ENCODE data around the gene GRIA4. TPM values are rescaled to one million over a fixed set of nuclear protein-coding genes. Genes with fewer than 3 reads are reported as not detected.

Gene GRIA4
- total RNA-seq, 1 experiment from 2014 or later: not detected

DNA sequence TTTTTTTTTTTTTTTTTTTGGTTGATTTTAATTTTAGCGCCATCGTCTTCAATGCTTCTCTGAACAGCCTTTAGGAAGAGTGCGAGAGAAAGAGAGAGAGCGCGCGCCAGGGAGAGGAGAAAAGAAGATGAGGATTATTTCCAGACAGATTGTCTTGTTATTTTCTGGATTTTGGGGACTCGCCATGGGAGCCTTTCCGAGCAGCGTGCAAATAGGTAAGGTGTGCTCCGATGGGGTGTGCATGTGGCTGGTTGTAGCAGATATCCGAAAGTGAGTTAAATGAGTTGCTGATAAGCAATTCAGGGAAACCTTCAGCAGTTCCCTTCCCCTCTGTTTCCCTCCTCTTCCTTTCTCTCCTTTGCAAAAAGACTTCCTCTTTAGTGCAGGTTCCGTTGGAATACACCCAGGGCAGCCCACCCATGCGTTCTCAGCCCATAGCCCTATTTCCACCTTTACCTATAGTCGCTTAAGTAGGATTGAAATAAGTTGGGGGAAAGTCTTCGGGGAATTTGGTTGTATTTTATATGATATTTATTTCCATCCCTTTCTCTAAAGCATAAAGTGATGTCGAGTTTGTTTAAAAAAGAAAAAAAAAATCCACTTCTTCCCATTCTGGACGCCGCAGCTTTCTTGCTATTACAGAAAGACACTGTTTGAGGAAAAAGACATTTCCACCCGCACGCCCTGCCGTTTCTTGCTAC, 1.1 kb downstream of the GRIA4 start:
- Histone ChIP-seq H3K4me3 (no peak overlapping the region), H3K4me1 (replicated peaks; ENCODE audit: insufficient read depth) (no peaks in the 10 kb centered on the region), H2AFZ (peak overlapping the region; percentile 35; the same call in 1 of the 2 replicates), H4K20me1 (ENCODE audit: insufficient read depth) (no peaks in the 10 kb centered on the region), H3K9me3 (ENCODE audit: insufficient read depth, low read depth) (no peaks in the 10 kb centered on the region), H3K27me3 (ENCODE audit: insufficient read depth, low read depth) (no peaks in the 10 kb centered on the region), H3K4me2 (no peak overlapping the region), H3K79me2 (ENCODE audit: low read depth) (no peaks in the 10 kb centered on the region), H3K9me2 (ENCODE audit: insufficient read depth) (no peaks in the 10 kb centered on the region), H3K36me3 (ENCODE audit: low read depth) (no peaks in the 10 kb centered on the region), H3K27ac (no peak overlapping the region), H3F3A (ENCODE audit: insufficient read depth, low read depth) (no peaks in the 10 kb centered on the region)
- TF ChIP-seq, protein P1, sequence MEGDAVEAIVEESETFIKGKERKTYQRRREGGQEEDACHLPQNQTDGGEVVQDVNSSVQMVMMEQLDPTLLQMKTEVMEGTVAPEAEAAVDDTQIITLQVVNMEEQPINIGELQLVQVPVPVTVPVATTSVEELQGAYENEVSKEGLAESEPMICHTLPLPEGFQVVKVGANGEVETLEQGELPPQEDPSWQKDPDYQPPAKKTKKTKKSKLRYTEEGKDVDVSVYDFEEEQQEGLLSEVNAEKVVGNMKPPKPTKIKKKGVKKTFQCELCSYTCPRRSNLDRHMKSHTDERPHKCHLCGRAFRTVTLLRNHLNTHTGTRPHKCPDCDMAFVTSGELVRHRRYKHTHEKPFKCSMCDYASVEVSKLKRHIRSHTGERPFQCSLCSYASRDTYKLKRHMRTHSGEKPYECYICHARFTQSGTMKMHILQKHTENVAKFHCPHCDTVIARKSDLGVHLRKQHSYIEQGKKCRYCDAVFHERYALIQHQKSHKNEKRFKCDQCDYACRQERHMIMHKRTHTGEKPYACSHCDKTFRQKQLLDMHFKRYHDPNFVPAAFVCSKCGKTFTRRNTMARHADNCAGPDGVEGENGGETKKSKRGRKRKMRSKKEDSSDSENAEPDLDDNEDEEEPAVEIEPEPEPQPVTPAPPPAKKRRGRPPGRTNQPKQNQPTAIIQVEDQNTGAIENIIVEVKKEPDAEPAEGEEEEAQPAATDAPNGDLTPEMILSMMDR (conservative IDR thresholded peaks at IDR 0.05): no peak
- TF ChIP-seq EZH2 (IDR thresholded peaks at IDR 0.05; ENCODE audit: low read depth): no peak
- no peak for DNase-seq
- POLR2A ChIA-PET (ENCODE audit: unreplicated experiment): no interaction called here
- CTCF ChIA-PET: no interaction called here
- intact Hi-C loops (cut with micrococcal nuclease; ENCODE audit: unreplicated experiment): no loop called here
- no TSS peak for BruUV-seq (replicated peaks)

DNA sequence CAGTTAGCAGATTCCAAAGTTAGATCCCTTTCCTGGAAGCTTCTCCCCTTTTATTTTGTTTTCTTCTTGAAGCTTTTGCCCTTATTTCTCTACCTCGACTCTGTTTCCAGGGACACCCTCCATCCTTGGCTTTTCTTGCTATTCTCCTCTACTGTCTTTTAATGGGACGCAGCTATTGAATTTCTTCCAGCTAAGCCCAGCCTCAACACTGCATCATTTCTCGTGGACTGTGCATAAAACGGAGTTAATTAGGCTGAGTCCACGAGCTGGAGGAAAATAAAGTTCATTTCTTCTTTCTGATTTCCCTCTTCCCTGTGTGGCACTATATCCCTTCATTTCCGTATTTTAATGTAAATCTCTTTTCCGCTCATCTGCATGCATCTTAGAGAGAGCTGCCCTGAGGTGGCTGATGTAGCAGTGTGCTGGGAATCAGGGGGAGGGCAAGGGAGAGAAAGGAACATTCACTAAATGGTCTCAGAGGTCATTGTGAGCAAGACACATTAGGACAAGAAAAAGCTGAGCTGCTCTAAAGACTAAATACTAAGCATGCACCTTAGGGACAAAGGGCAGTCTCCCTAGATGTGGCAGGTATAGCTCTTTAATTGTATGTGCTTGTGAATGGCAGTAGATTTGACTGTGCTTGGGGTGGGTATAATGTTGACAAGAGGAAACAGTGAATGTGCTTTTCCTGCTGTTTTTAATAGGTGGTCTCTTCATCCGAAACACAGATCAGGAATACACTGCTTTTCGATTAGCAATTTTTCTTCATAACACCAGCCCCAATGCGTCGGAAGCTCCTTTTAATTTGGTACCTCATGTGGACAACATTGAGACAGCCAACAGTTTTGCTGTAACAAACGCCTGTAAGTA, 1.9 kb downstream of the GRIA4 start:
- H3K9me3 ChIP-seq (ENCODE audit: insufficient read depth, low read depth): no peaks in the 10 kb centered on the region
- no TSS peak for BruUV-seq (replicated peaks)
- H3K4me1 ChIP-seq (replicated peaks; ENCODE audit: insufficient read depth): no peaks in the 10 kb centered on the region
- DNase-seq: no peak
- H3K4me2 ChIP-seq: no peak overlapping the region
- TF ChIP-seq, protein P1 (conservative IDR thresholded peaks at IDR 0.05): no peak
- no peak for TF ChIP-seq EZH2 (IDR thresholded peaks at IDR 0.05; ENCODE audit: low read depth)
- no peaks in the 10 kb centered on the region for H3K79me2 ChIP-seq (ENCODE audit: low read depth)
- ChIA-PET CTCF (interaction anchor here (0.7 kb wide), 1 partner anchor 1291 kb away, joined by 4 read pairs; no protein-coding TSS in a partner anchor), POLR2A (ENCODE audit: unreplicated experiment) (no interaction called here)
- H3K9me2 ChIP-seq (ENCODE audit: insufficient read depth): no peaks in the 10 kb centered on the region
- H3K27ac ChIP-seq: no peak overlapping the region
- no peak overlapping the region for H3K4me3 ChIP-seq
- intact Hi-C loops (cut with micrococcal nuclease; ENCODE audit: unreplicated experiment): no loop called here
- no peaks in the 10 kb centered on the region for H3K36me3 ChIP-seq (ENCODE audit: low read depth)
- no peaks in the 10 kb centered on the region for H4K20me1 ChIP-seq (ENCODE audit: insufficient read depth)
- no peaks in the 10 kb centered on the region for H3K27me3 ChIP-seq (ENCODE audit: insufficient read depth, low read depth)
- H2AFZ ChIP-seq: peak overlapping the region; percentile 35; the same call in 1 of the 2 replicates
- H3F3A ChIP-seq (ENCODE audit: insufficient read depth, low read depth): no peaks in the 10 kb centered on the region

- Histone ChIP-seq H3K4me1 (replicated peaks; ENCODE audit: insufficient read depth) (no peaks in the 10 kb centered on the region), H3K36me3 (ENCODE audit: low read depth) (no peaks in the 10 kb centered on the region), H3K4me3 (no peak overlapping the region), H3K79me2 (ENCODE audit: low read depth) (no peaks in the 10 kb centered on the region), H3K27me3 (ENCODE audit: insufficient read depth, low read depth) (no peaks in the 10 kb centered on the region), H4K20me1 (ENCODE audit: insufficient read depth) (no peaks in the 10 kb centered on the region), H3K27ac (no peak overlapping the region), H3K9me2 (ENCODE audit: insufficient read depth) (no peaks in the 10 kb centered on the region), H3K4me2 (no peak overlapping the region), H3F3A (ENCODE audit: insufficient read depth, low read depth) (no peaks in the 10 kb centered on the region), H2AFZ (no peak overlapping the region), H3K9me3 (ENCODE audit: insufficient read depth, low read depth) (no peaks in the 10 kb centered on the region)
- TF ChIP-seq, protein P1 (conservative IDR thresholded peaks at IDR 0.05): no peak
- no peak for TF ChIP-seq EZH2 (IDR thresholded peaks at IDR 0.05; ENCODE audit: low read depth)
- POLR2A ChIA-PET (ENCODE audit: unreplicated experiment): no interaction called here
- no TSS peak for BruUV-seq (replicated peaks)
- intact Hi-C loops (cut with micrococcal nuclease; ENCODE audit: unreplicated experiment): no loop called here
- CTCF ChIA-PET: no interaction called here
- no peak for DNase-seq
Measured at GRCh38 chr11:105612771-105613170, 2.9 kb downstream of the GRIA4 start.
